Measurements from ENCODE around the gene WDR86. TPM values are rescaled to one million over a fixed set of nuclear protein-coding genes. Genes with fewer than 3 reads are reported as not detected.

WDR86 gene
- total RNA-seq, 1 donor from 2014 or later: 0.48 TPM

- intact Hi-C loops (cut with DNase I): no loop called here
- no peak for DNase-seq
- ATAC-seq (ENCODE audit: poor library complexity): no peak
Measured at GRCh38 chr7:151398446-151399304, 11.2 kb downstream of the WDR86 start.

DNA sequence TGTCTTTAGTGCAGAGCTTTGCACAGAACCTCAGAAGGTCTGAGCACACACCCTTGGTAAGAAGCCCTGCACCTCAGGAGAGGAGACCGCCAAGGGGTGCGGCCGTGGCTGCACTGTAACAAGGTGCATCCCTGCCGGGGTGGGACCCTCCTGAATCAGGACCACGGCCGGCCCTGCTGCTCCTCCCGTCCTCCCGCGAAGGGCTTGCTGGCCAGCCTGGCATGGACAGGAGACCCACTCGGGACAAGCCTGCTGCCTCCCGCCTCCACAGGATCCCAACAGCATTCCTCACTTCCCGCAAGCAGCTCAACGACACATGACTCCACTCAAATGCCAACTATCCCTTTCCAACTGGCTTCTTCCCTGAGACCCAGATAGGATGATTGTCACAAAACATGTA, 12.8 kb downstream of the WDR86 start:
- intact Hi-C loops (cut with DNase I): no loop called here
- DNase-seq (no peak), ATAC-seq (ENCODE audit: poor library complexity) (no peak)

DNA sequence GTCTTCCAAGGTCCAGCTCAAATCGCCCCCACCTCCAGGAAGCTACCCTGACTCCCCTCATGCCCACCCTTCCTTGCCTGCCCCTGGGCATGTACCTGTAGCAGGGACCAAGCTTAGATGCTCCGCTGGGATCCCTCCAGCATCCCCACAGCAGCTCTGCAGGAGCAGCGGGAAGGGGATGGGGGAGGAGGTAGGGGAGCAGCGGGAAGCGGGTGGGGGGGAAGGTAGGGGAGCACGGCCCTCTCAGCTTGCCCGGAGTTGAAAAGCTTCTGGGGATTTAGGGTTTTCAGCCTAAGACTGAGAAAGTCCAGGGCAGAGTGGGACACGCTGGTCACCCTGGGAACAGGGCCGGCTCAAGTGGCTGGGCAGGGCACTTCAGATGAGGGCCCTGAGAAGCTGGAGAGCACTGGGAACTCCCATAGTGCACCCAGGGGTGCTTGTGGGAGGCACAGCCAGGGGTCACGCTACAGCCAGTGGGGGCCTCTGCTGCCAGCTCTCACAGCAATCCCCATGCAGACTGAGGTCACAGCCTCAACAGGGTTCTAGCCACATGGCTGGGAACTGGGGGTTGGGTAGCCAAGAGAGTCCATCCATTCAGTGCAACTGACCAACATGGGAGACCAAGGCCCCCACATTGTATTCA, 13.4 kb downstream of the WDR86 start:
- ATAC-seq (ENCODE audit: poor library complexity) (no peak), DNase-seq (no peak)
- intact Hi-C loops (cut with DNase I): no loop called here

GRCh38 chr7:151395036-151395367, 14.8 kb downstream of the WDR86 start:
- DNase-seq (no peak), ATAC-seq (ENCODE audit: poor library complexity) (no peak)
- intact Hi-C loops (cut with DNase I): no loop called here

GRCh38 chr7:151394076-151395035, 15.5 kb downstream of the WDR86 start:
- DNase-seq (no peak), ATAC-seq (ENCODE audit: poor library complexity) (no peak)
- intact Hi-C loops (cut with DNase I): no loop called here

- intact Hi-C loops (cut with DNase I): no loop called here
- no peak for ATAC-seq (ENCODE audit: poor library complexity)
- DNase-seq: no peak
Measured at GRCh38 chr7:151393031-151393977, 16.5 kb downstream of the WDR86 start.

DNA sequence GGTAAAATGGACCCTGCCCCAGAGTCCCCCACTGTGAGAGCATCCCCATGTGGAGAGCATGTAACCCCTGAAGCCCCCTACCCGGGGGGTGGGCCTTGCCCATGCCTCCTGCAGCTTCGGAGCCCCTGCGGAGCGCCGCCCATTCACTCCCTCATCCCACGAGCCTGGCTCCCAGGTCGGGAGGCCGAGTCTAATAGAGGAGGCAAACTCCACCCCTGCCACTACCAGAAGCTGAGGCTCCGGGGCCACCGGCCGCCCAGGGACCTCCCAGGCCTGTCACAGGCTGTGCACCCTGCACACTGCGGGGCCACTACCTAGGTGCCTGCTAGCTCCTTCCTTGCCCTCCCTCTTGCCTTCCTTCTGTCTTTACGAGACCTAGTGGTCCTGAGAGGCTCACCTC, 17.4 kb downstream of the WDR86 start:
- DNase-seq: no peak
- ATAC-seq (ENCODE audit: poor library complexity): no peak
- intact Hi-C loops (cut with DNase I): no loop called here

GRCh38 chr7:151392002-151392401, 17.8 kb downstream of the WDR86 start:
- ATAC-seq (ENCODE audit: poor library complexity) (no peak), DNase-seq (no peak)
- intact Hi-C loops (cut with DNase I): no loop called here

GRCh38 chr7:151391358-151391730, 18.5 kb downstream of the WDR86 start:
- DNase-seq: no peak
- intact Hi-C loops (cut with DNase I): no loop called here

GRCh38 chr7:151390598-151391357, 19.1 kb downstream of the WDR86 start:
- intact Hi-C loops (cut with DNase I): no loop called here
- ATAC-seq (ENCODE audit: poor library complexity) (no peak), DNase-seq (no peak)

More at GRCh38 chr7:151391358-151391730, 18.5 kb downstream of the WDR86 start:
- no peak for ATAC-seq (ENCODE audit: poor library complexity)

- no peak for DNase-seq
- intact Hi-C loops (cut with DNase I): no loop called here
- ATAC-seq (ENCODE audit: poor library complexity): no peak
Measured at GRCh38 chr7:151389768-151390597, 19.9 kb downstream of the WDR86 start.

DNA sequence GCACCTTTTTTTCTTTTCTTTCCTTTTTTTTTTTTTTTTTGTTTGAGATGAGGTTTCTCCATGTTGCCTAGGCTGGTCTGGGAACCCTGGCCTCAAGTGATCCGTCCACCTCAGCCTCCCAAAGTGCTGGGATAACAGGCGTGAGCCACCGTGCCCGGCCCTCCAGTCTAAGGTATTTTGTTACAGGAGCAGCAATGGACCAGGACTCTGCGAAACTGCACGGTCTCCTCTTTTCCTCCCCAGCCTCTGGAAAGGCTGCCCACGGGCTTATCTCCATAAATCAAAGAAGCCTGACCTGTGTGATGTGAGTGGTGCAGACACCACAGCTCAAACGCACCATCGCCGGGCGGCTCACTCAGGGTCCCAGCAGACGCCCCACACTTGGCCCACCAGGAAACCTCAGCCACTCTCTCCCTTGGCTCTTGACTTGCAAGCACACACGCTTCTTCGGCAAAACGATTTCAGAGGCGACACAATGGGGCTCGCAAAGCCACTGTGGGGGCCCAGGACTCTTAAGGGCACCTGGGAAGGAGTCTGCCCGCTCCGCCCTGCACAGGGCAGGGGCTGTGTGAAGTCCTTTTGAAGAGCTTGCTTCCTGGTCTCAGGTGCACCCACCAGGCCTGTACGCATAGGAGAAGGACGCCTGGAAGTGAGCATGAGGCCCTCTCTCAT, 20.6 kb downstream of the WDR86 start:
- intact Hi-C loops (cut with DNase I): no loop called here
- DNase-seq (no peak), ATAC-seq (ENCODE audit: poor library complexity) (no peak)

DNA sequence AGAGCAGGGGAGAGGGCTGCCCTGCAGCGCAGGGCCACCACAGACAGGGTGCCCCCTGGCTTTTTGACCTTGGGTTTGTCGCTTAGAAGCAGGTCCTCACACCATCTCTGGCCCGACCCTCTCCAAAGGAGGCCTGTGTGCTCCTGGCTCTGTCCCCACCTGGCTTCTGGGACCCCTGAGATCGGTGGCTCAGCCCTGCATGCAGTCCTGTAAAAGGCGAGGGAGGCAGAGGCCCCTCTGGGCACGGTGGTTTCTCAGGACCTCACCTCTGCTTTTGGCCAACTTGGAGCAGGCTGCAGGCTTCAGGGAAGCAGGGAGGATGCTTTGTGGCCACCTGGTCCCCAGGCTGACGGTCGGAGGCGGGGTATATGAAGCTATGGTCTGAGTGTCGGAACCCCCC, 21.4 kb downstream of the WDR86 start:
- DNase-seq (no peak), ATAC-seq (ENCODE audit: poor library complexity) (no peak)
- intact Hi-C loops (cut with DNase I): no loop called here

- DNase-seq (no peak), ATAC-seq (ENCODE audit: poor library complexity) (no peak)
- intact Hi-C loops (cut with DNase I): no loop called here
Measured at GRCh38 chr7:151388007-151388297, 21.9 kb downstream of the WDR86 start.

DNA sequence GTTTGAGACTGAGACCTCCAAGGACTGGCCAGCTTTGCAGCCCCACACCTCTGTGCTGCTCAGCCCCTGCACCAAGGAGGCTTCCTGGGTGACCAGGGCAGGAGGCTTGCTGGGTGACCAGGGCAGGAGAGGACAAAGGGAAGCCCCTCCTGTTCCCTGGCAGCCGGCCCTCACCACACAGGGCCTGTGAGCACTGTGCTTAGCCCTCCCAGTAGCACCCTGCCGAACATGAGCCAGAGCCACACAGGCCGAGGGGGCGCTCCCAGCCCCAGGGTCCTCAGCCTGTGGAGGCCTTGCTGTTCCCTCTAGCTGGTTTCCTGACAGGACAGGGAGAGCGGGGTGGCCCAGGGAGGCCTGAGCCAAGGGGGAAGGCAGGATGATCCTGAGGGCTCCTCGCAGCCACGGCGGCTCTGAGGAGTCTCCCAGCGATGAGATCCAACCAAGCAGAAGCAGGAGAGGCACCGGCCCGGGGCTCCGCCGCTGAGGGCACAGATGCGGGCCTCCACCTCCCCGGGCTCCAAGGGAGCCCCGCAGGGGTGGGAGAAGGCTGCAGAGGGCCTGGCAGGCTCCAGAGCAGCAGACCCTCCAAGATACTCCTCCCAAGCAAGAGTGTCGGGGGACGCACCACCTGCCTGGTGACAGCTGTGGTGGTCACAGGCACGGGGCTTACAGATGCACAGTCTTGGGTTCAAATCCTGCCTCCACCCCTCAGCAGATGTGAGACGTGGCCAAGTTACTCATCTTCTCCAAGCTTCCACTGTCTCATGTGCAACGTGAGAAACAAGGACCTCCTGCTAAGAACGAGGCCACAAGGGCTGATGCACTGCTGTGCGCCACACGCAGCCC, 22.5 kb downstream of the WDR86 start:
- ATAC-seq (ENCODE audit: poor library complexity) (no peak), DNase-seq (no peak)
- intact Hi-C loops (cut with DNase I): no loop called here

All from Right ventricle myocardium superior (tissue), 1 donor.